HG02973 (cell line): ENCODE results near the gene MSANTD2.

Source experiments
- ATAC-seq: cut with Tn5 transposase; IDR thresholded peaks from one replicate; pipeline ENCODE4 v1.9.1; 2021; ENCODE audit warnings: moderate library complexity; ENCODE audit not compliant: unreplicated experiment

Gene MSANTD2

DNA sequence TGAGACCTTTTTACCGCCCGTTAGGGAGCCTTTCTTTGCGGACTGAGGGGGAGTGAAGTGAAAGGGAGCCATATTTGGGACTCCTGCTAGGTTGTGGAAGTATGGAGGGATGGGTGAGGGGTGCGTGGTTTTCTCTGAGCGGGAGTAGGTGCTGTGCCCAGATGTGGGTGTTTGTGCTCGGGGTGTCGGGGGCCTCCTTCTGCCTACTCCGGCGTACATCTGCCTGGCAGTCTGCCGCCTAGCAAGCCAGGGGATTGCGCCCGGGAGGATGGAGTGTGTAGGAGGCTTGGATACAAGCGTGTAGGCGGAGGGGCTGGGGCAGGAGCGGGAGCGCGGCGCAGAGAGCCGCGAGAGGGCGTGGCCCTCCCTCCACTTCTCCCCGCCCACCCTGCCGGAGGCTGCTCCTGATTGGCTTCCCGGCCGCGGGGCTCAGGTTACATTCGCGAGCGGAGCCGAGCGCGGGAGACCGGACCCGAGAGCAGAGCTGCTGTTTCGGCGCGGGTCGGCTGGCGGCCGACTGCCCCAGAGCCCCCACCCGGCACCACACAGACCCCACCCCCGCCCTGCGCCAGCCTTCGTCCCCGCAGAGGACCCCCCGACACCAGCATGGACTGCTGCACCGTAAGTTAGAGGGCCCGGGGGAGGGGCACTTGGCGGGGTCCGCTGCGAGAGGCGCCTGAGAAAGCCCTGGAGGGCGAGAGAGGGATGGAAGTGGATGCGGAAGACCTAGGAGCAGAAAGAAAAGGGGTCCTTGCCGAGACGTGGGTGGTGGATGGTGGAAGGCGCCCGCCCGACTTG lies 60.5 kb downstream of the MSANTD2 start, which contains the start of gene NRGN:
NRGN (plus strand) TSS at position 464 of the 798 bp plus-strand sequence; CDS start at position 607, 143 bp downstream.
- ATAC-seq: peak; percentile 98

DNA sequence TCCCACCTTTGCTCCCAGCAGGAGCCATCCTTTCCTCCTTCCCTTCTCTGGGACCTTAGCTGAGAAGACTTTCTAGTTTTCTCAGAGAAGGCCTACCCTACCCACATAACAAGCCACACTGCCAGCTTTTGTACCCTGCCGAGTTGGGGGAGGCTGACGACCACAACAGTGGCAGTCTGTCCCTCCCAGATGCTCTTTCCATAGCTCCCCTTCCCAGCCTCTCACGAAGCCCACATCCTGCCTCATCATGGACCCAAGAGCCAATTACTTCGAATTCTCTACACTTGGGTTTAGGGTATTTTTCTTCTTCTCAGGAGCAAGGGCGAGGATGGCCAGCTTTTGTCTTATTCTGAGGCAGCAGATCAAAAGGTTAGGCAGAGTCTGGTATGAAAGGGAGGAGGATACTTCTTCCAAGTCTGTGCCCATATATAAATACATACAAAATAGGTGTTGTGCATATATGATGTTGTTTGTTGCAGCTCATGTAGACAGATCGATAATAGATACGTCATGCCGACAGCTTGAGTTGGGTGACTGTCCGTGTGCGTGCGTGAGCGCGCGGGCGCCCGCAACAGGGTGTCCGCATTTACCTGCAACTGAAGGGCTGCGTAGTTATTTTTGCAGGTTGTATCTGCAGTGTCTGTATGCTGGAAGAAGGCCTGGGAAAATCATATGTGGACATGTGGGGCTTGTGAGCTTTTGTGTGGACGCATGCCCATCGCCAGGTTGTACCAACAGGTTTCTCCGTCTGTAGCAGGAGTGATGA lies 61.3 kb downstream of the MSANTD2 start:
- ATAC-seq: no peak

DNA sequence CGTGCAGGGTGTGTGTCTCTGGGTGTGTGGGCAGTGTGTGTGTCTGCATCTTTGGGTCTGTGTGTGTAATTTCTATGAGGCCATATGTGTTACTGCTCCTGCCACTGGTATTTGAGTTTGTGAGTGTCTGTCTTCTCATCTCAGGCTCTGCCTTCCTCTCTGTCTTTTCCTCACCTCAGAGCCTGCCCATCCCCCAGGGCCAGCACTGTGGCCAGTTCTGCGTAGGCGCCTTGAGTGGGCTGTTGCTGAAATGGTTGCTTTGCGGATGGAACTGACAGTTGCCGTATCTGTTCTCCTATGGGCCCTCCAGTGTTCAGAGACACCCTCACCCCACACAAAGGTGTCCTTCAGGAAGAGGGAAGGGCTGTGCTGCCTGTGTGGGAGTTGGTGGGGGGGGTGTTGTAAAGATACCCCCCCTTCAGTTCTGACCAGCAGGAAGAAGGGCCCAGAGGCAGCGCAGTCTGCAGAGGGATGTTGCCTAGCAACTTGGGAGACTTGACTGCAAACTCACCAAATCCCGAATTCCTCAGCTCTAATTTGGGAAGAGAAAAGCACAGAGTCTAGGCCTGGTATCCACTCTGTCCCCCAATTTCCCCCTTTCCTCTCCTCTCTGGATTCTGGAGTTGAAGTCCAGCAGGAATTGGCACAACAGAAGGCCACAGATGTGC lies 62.4 kb downstream of the MSANTD2 start:
- ATAC-seq: no peak

DNA sequence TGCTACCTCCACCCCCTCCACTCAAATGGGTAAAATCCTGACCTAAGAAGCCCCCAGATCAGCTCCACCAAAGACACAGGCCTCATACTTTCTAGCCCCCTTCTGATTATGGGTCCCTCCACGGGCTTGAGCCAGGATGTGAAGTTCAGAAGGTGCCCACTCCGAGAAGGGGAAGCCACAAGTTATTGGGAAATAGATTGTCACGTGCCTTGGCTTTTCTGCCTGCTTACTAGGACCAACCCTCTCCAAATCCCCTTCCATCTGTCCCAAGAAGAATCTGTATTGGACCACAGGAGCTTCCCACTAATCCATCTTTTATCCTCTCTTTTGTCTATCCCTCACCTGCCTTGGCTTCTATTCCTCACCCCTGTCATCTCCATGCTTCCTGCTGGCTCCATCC lies 63.5 kb downstream of the MSANTD2 start:
- no peak for ATAC-seq

- ATAC-seq: no peak
Observed at GRCh38 chr11:124732230-124732629, 68.0 kb downstream of the MSANTD2 start.

DNA sequence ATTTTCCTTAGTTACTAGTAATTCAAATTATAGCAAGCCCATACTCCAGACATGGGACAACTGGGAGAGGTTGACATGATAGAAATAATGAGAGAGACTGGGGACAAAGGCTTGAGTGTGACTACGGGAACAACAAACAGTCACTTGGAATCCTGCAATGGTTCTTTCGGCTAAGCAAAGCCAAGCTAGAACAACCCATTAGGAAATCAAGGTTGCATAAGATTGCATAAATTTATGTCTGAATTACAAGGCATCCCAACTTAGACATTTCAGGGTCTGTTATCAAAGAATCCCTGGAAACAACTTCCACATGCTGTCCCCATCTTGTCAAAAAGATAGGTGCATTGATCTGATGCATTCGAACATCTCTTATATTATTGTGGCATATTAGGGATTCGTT lies 70.6 kb downstream of the MSANTD2 start:
- no peak for ATAC-seq

DNA sequence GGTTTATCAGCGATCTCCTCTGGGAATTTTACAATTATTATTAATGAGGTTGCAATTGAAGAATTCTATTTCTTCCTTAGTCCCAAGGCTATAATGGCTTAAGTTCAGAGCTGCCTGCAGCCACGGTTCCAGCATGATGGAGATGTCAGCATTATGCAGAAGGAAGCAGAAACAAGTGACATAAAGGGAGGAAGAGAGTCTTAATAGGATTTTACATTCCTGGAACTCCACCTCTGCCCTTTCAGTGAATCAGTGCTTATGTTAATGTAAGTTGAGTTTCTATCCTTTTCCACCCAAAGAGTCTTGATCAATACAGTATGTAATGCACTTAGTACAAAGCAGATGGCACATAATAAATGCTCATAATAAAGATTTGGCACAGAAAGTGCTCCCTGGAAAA lies 72.1 kb downstream of the MSANTD2 start:
- ATAC-seq: no peak

GRCh38 chr11:124727474-124727873 lies 72.7 kb downstream of the MSANTD2 start:
- ATAC-seq: no peak

DNA sequence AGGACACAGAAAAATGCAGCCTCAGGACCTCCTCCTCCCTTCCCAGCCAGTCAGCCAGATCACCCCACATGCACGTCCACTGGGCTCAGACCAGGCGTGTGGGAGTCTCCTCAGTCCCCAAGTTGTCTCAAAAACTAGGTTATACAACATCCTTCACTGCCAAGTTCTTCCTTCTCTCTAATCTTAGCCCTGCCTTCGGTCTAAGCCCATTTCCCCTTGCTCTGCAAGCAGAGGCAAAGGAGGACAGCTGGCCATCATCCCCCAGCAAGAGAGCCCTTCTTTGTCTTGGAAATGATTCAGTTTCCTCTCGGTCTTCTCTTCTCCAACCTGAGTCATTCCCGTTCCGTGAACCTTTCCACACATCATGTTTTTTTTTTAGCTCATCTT lies 74.5 kb downstream of the MSANTD2 start:
- no peak for ATAC-seq

DNA sequence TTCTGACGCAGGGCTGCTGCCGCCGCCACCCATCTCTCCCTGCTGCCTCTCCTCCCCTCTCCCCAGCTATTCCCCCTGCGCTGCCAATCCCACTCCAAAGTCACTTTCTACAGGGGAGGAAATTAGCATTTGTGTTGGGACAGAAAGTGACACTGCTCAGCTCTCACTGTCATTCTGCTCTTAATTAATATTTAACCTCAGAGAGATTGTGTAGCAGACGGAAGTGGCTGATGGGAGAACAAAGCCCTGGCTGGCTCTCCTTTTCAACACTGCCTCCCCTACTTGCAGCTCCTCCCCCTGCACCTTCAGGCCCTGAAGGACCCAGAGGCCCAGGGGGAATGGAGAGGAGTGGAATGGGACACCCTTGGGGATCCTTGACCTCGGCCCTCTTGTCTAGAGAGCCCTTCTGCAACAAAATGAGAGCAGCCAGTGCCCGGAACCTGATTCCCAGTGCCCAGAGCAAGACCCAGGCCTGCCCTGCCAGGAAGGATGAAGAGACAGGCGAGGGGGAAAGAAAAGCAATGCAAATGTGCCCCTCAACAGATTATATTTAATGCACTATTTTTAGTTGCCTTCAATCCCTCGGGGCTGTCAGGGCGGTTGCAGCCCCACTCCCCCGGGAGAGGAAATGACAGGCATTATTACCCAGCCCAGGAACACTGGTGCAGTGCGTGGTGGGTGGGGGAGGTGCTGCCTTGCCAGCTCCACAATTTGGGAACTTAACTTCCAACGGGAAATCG lies 75.1 kb downstream of the MSANTD2 start:
- peak; percentile 86 for ATAC-seq

DNA sequence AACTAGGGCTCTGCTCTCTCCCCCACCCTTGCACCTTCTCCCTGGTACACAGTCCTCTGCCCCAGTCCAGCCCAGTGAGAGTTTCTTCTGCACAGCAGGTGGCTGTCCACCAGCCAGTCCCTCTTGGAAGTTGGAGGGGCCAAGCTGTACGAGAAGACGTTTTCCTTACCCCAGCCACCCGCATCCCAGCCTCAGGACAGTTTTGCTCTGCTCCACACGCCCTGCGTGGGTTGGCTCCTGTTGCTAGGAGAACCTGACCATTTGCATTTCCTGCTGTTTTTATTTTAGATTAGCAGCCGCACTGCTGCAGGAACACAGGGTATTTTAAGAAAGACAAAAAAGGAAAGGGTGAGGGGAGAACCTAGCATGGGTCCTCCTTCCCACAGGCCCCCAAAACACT lies 78.0 kb downstream of the MSANTD2 start:
- no peak for ATAC-seq

- no peak for ATAC-seq
Observed at GRCh38 chr11:124719534-124719933, 80.7 kb downstream of the MSANTD2 start.

GRCh38 chr11:124718801-124719200 lies 81.4 kb downstream of the MSANTD2 start:
- ATAC-seq: no peak

DNA sequence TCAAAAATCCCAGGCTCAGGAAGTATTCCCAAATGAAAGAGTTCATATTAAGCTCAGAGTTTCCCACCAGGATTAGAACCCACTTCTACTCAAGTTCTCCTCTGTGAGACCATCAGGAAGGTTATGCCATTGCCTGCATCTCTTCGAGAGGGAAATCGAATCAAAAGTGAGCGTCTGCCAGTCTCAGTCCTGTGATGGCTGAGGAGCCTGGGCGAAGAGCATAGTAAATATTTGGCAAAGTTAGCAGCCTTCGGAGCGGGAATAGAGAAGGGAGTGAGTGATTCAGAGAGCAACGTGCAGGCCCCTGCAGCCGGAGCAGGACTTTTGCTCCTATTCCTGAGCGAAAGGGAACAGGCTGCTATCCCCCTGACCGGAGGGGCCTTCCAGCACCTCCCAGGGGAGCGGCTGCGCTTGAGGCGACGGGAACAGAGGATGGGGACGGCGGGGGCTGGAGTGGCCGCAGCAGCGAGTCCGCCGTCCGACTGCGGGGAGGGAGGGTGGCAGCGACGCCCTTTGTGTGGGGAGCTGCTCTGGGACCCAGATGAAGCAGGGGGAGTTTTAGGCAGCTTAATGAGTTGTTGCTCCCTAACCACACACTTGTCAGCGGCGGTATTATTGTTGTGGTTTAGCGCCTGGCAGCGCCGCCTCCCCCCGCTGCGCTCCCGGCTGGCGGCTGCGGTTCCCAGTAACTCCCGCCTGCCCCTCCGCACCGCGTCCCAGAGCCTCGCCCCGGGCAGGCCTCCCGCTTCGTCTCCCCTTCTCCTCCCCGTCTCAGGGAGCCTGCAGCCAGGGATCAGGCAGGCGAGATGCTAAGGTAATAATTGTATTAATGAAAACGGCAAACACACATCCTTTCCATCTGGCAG lies 82.2 kb downstream of the MSANTD2 start:
- ATAC-seq: no peak

- no peak for ATAC-seq
Observed at GRCh38 chr11:124717421-124717785, 82.8 kb downstream of the MSANTD2 start.

- ATAC-seq: no peak
Observed at GRCh38 chr11:124716591-124716990, 83.6 kb downstream of the MSANTD2 start.
